Pulmonary artery endothelial cell (primary cell): ENCODE data around the gene BFSP1. TPM values are rescaled to one million over a fixed set of nuclear protein-coding genes. Genes with fewer than 3 reads are reported as not detected.

Experiments
- DNase-seq: peaks from one replicate; pipeline ENCODE4 v3.0.0-alpha.2; 2011; ENCODE audit warnings: low read depth, low spot score
- total RNA-seq: library from RNA; depleted of rRNA; stranded (reverse); fragments of >200 nt; gene quantifications from 2 replicates; pipeline ENCODE4 v1.2.3, GENCODE V29; 2014

The BFSP1 gene
- total RNA-seq, 1 donor from 2014 or later, result 2.9 TPM

GRCh38 chr20:17499041-17499440 is 32.1 kb downstream of the BFSP1 start:
- DNase-seq, result no peak

GRCh38 chr20:17498641-17499040 is 32.5 kb downstream of the BFSP1 start:
- DNase-seq, result no peak

GRCh38 chr20:17497821-17498580 is 33.2 kb downstream of the BFSP1 start:
- no peak for DNase-seq

- no peak for DNase-seq
Observed at GRCh38 chr20:17495826-17496225, 35.4 kb downstream of the BFSP1 start.

- no peak for DNase-seq
Observed at GRCh38 chr20:17494201-17494600, 37.0 kb downstream of the BFSP1 start.

- no peak for DNase-seq
Observed at GRCh38 chr20:17493173-17493572, 38.0 kb downstream of the BFSP1 start.

- no peak for DNase-seq
Observed at GRCh38 chr20:17491488-17491887, 39.7 kb downstream of the BFSP1 start.

- no peak for DNase-seq
Observed at GRCh38 chr20:17491041-17491440, 40.1 kb downstream of the BFSP1 start.

GRCh38 chr20:17490501-17490900 is 40.7 kb downstream of the BFSP1 start:
- no peak for DNase-seq

GRCh38 chr20:17488916-17489600 is 42.1 kb downstream of the BFSP1 start:
- no peak for DNase-seq

GRCh38 chr20:17485017-17485416 is 46.2 kb downstream of the BFSP1 start:
- DNase-seq, result no peak

GRCh38 chr20:17482536-17482935 is 48.6 kb downstream of the BFSP1 start:
- DNase-seq, result no peak

- no peak for DNase-seq
Observed at GRCh38 chr20:17481661-17482060, 49.5 kb downstream of the BFSP1 start.

- DNase-seq, result no peak
Observed at GRCh38 chr20:17480696-17481095, 50.5 kb downstream of the BFSP1 start.

- DNase-seq, result no peak
Observed at GRCh38 chr20:17479063-17479657, 52.0 kb downstream of the BFSP1 start.

- DNase-seq, result no peak
Observed at GRCh38 chr20:17473659-17474058, 57.5 kb downstream of the BFSP1 start.

GRCh38 chr20:17471606-17472187 is 59.5 kb downstream of the BFSP1 start:
- no peak for DNase-seq

GRCh38 chr20:17470973-17471372 is 60.2 kb downstream of the BFSP1 start:
- no peak for DNase-seq

- no peak for DNase-seq
Observed at GRCh38 chr20:17470521-17470920, 60.7 kb downstream of the BFSP1 start.

- DNase-seq, result no peak
Observed at GRCh38 chr20:17469246-17470030, 61.7 kb downstream of the BFSP1 start.

- DNase-seq, result no peak
Observed at GRCh38 chr20:17468073-17468840, 62.9 kb downstream of the BFSP1 start.
